ENCODE data around the gene SDK1. TPM values are rescaled to one million over a fixed set of nuclear protein-coding genes. Genes with fewer than 3 reads are reported as not detected.

The SDK1 gene
- total RNA-seq, 1 experiment from 2014 or later: 5.1 TPM

- no peak for DNase-seq (ENCODE audit: low spot score)
Measured at GRCh38 chr7:3336042-3336665, 35.1 kb downstream of the SDK1 start.

GRCh38 chr7:3338161-3338560, 37.1 kb downstream of the SDK1 start:
- DNase-seq (ENCODE audit: low spot score): peak; percentile 87

- no peak for DNase-seq (ENCODE audit: low spot score)
Measured at GRCh38 chr7:3345699-3346481, 44.8 kb downstream of the SDK1 start.

DNA sequence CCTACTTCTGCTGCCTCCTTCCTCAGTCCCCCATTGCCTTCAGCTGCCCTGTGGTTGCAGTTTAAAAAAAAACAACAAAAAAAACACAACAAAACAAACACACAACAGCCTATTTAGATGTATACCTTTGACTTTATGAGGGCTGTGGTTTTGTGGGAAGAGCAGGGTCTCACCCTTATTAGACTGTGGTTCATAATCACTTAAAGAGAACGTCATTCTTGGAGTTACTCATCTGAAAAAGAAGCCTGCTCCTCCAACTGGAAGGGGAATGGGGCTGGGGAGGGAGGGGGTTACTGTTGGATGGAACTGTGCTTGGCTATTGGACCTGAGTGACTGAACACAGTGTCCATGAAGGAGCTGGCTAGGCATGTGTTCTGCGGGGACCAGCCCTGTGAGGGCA, 48.1 kb downstream of the SDK1 start:
- DNase-seq (ENCODE audit: low spot score): peak; percentile 65

DNA sequence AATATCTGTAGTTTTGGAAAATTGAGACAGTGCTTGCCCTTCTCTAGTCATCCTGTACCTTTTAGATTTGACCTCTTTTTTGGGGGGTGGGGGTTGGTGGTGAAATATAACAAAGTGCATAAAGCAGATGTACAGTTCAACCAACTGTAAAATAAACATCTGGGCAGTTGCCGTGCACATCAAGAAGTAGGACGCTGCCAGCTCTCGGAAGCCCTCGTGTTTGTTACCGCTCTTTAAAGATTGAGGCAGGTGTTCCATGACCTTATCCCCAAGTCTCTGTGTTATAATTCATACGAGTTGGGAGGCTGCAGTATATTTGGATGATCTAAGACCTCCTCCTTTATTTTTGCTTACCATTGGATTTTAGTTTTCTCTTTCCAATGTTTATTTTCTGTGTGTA, 55.1 kb downstream of the SDK1 start:
- DNase-seq (ENCODE audit: low spot score): no peak

GRCh38 chr7:3358991-3359390, 57.9 kb downstream of the SDK1 start:
- DNase-seq (ENCODE audit: low spot score): no peak

DNA sequence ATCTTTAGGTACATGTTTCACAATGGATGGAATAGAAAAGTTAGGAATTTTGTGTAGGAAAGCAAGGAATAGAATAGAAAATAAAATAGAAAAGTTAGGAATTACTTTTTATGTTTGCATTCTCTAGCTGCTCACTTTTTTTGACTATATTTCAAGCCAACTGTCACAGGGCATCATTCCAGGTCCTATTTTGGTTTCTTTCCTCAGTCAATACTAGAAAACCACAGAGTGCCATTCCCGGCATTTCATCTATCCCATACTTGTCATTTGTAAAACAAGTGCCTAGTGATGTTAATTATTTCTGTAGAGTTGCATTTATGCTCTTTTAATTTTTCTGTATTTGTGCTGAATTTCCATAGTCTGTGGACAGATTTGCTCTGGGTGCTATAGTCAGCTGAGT, 66.2 kb downstream of the SDK1 start:
- no peak for DNase-seq (ENCODE audit: low spot score)

DNA sequence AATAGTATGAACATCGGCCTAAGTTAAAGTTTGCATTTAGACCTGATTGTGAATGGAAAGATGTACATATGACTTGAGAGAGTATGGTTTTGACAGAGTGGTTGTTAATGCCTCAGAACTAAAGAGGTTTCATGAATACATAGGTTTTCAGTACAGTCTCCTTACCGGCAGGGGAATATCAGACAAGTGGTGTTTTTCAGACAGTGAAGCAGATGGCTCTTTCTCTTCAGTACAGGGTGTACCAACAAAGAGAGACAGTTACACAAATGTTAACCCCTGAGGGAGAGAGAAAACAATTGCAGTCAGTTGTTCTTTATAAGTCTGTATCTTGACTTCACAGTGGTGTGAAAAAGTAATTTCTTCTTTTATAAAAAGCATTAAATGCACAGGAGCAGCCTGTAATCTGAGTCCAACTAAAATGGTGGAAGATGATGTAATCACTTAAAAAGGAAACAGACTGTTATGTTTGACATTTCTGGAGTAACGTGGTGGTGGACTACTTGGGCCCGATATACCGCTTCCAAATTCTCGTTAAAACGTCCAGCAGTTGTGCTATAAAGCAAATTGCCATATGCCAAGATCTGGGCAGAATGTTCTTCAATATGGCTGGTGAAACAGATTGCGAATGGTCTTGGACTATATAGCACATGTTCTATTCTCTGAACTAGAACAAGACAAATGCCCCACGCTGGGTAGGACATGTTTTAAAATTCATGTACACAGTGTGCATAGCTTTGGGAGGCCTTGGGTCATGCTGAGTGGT, 69.2 kb downstream of the SDK1 start:
- DNase-seq (ENCODE audit: low spot score): no peak

DNA sequence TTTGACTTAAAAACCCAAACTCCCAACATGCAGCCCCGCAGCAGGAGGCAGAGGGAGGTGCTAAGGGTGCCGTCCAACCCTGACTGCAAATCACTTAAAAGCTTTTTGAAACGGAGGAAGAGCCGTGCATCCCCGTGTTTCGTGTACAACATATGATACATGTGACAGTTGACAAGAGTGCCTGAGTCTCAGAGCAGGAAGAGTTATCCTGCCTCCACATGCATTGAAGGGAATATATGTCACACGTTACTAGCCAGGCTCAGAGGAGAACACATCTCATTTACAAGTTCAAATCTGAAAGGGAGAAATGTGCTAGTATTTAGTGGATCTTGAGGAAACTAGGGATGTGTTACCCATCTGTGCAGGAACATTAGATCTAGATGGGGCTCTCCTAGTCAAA, 69.9 kb downstream of the SDK1 start:
- DNase-seq (ENCODE audit: low spot score): no peak

GRCh38 chr7:3371601-3372000, 70.5 kb downstream of the SDK1 start:
- no peak for DNase-seq (ENCODE audit: low spot score)

DNA sequence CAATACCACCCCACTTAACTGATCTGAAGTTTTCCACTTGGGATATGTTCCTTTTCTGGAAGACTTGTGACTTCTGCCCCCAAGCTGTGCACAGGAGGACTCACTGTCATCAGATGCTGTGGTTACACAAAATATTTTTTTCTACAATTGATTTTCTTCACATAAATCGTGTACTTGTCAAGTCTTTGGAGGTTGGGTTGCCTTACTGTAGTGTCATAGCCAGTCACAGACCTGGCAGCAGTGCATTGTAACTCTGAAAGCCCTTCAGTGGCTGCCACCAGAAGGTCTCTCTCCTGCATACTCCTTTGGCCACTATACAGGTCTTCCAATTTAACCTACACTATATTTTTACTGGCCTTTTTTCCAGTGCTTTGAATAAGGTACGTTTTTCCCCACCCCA, 73.2 kb downstream of the SDK1 start:
- DNase-seq (ENCODE audit: low spot score): no peak

- DNase-seq (ENCODE audit: low spot score): no peak
Measured at GRCh38 chr7:3378390-3379150, 77.5 kb downstream of the SDK1 start.

DNA sequence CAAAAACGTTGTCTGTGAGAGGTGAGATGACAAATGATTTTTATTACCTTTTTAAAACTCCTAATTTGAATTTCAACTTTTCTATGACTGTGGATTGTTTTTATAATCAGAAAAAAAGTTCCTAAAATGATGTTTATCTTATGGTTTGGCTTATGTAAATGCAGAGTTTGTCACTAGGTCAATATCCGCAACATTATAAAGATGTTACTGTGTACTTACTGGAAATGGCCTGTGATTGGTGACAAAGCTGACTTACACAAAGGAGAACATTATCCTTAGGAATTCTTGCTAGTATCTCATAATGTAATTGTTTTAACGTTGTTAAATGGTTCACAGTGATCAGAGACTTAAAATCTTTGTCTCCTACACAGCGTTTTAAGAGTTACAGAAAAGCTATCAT, 79.0 kb downstream of the SDK1 start:
- no peak for DNase-seq (ENCODE audit: low spot score)

DNA sequence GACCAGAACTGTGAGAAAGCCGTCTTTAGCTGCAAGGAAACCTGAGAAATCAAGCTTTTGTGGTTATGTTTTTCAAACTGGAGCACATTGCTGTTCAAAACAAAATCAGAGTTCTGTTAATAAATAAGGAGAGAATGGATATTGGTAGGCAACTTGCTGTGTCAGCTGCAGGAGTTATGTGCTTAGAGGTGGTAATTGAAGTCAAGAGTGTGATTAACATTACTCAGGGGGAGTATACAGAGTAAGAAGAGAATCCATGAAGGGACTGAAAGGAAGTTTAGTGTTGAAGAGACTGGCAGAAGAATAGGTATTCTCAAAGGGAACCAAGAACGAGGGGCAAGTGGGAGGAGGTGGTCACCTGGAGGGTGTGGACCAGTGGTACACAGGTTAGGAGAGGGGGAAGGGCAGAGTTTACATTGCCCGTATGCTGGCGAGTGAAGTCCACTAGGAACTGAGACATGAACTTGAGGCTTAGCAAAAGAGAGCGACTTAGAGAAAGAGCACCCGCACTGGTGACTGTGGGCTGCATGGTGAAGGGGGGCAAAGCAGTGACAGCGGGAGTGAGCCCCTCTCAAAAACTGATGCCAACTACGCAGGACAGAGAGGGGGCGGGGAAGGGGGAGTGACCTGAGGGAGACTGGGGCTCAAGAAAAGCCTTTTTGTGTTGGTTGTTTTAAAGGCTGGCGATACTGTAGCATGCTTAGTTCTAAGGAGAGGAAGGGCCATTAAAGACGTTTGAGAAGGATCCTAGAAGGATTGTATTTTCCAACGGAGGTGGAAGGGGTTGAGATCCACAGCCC, 80.0 kb downstream of the SDK1 start:
- DNase-seq (ENCODE audit: low spot score): no peak

DNA sequence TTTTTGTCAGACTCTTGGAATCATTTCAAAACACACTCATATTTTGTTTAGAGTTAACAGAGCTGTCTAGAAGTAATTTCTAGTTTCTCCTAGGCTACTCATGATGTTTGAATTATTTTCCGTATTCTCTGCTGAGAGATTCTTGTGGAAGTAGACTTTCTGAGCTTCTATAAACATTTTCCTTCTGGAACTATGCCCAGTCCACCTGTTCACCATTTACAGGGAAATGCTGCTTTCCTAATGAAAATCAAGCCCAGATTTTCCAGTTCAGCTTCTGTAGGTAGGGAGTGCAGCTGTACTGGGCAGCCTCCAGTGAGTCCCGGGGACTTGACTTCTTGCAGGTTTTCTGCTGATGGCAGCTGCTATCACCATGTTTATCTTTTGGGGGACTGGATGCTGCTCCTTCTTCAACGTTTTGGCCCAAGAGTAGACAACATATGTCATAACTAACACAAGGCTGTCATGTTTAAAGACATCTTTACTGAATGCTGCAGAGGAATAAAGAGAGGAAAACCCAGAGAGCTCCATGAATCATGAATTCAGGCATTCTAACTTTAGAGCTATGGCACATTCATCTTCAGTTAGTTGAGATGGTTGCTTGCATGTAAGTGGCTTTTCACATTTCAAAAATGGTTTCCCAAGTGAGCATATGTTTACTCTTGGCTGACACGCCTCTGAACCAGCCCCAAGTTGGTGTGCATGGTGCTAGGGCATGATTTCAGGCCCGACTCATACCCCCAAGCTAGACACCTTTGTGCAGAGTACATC, 85.6 kb downstream of the SDK1 start:
- no peak for DNase-seq (ENCODE audit: low spot score)

DNA sequence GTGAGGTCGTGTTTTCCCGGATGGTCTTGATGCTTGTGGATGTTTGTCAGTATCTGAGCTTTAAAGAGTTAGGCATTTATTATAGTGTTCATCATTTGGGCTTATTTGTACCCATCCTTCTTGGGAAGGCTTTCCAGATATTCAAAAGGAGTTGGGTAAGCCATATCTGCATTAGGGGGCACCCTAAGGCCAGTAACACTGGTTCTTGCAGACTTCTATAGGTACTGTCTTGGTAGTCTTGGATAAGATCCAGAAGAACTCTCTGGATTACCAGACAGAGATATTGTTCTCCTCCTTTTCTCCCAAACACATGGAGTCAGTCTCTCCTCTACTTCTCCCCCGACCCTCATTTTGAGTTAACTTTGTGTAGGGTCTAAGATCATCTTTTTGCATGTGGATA, 92.8 kb downstream of the SDK1 start:
- DNase-seq (ENCODE audit: low spot score): no peak

DNA sequence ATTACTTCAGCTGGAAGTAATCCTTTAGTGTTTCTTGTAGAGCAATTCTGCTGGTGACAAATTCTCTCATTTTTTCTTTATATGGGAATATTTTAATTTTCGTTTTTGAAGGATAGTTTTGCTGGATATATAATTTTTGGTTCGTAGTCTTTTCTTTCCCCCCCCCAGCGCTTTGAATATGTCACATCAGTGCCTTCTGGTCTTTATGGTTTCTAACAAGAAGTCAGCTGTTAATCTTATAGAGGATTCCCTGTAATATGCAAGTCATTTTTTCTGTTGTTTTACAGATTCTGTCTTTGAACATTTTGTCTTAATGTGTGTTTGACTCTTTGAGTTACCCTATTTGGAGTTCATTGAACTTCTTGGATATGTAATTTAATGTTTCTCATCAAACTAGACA, 96.3 kb downstream of the SDK1 start:
- DNase-seq (ENCODE audit: low spot score): no peak

DNA sequence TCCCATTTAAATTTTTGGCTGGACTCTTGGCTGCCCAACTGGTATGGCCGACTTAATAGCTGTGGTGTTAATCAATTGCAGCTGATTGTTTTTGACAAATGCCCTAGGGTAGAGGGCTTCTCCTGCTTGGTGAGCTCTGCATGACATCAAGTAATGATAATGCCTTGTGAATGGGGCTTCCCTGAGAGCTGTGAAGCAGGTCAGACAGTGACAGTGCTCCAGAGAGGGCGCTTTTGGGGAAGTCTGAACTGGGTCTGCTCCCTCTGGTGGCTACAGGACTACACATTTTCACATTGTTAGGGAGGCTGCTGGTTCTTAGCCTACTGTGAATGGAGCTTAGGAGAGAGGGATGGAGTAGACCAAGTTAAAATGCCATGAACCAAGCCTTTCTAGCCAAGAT, 98.8 kb downstream of the SDK1 start:
- peak; percentile 71 for DNase-seq (ENCODE audit: low spot score)

- DNase-seq (ENCODE audit: low spot score): peak; percentile 97
Measured at GRCh38 chr7:3404501-3404900, 103.4 kb downstream of the SDK1 start.

DNA sequence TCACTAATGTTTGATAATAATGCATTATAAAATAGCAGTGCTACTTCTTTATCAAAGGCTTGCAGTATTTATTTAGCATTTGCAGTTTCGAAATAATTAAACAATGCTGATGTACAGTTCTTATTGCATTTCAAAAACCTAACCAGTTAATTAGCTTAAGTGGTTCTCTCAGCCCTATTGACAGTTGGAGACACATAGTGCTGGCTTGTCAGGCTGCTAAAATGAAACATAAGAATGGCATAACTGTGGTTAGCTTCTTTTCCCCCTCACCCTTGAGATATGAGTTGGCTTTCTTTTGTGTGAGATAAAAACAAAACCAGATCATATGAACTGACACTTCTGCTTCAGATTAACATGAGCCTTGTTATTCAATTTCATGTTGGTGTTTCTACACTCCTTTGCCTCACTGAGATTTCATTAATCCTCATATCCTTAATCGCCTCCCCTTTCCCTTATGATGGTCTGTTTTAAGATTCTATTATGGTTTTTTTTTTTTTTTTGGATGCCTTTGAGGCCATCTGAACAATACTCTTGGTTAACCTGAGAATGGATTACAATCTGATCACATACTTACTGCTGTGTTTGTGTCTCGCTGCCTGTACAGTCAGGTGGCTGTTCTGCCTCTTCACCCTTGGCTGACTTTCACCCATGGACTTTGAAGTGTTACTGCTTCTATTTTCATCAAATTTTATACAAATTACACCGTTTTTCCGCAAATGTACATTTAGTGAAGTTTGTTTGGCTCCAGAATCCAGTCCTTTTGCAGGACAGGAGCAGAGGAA, 108.0 kb downstream of the SDK1 start:
- no peak for DNase-seq (ENCODE audit: low spot score)

Measured in H4 (cell line).